Prostate gland (tissue), 2 donors: Measurements from ENCODE around the gene PPP1R10. TPM values are rescaled to one million over a fixed set of nuclear protein-coding genes. Genes with fewer than 3 reads are reported as not detected.

Experiments
- DNase-seq: peaks from one replicate; pipeline ENCODE4 v3.0.0-alpha.2; 2019; ENCODE audit warnings: low spot score
- H3K27ac ChIP-seq, 2 donors: fragments of 200-600 bp; sonication (generic); 2 replicates each; pipeline ENCODE4 v1.5.1; 2017 to 2019
- H3K27me3 ChIP-seq: fragments of 200-600 bp; sonication (generic); replicated peaks from 2 replicates; pipeline ENCODE4 v1.5.1; 2019; ENCODE audit not compliant: insufficient read depth
- H3K36me3 ChIP-seq, 2 donors: fragments of 200-600 bp; sonication (generic); 1 replicate in 1 of 2; 2 replicates in 1 of 2; pipeline versions ENCODE4 v1.5.1 to v1.8.1; 2017 to 2019
- H3K4me1 ChIP-seq: fragments of 200-600 bp; sonication (generic); replicated peaks from 2 replicates; pipeline ENCODE4 v1.5.1; 2019
- H3K4me3 ChIP-seq, 2 donors: fragments of 200-600 bp; sonication (generic); 2 replicates each; pipeline ENCODE4 v1.5.1; 2017 to 2019
- H3K9me3 ChIP-seq: fragments of 200-600 bp; sonication (generic); 2 replicates; pipeline ENCODE4 v1.5.1; 2017
- CTCF ChIP-seq, 4 experiments: fragments of 200-600 bp in 2 of 4; fragments of 450-650 bp in 2 of 4; sonication (generic) in 2 of 4; IDR thresholded peaks; 1 replicate in 3 of 4; 2 replicates in 1 of 4; pipeline ENCODE4 v1.5.1; 2016 to 2019; ENCODE audit warnings: antibody characterized with exemption in 4 of 4, mild to moderate bottlenecking in 2 of 4, moderate library complexity in 2 of 4
- POLR2A ChIP-seq: fragments of 450-650 bp; IDR thresholded peaks from one replicate; pipeline ENCODE4 v1.6.1; 2016; ENCODE audit warnings: antibody characterized with exemption, mild to moderate bottlenecking
- POLR2AphosphoS5 ChIP-seq: sonication (generic); formaldehyde crosslinking; IDR thresholded peaks from one replicate; pipeline ENCODE4 v1.6.1; 2017; ENCODE audit warnings: antibody characterized with exemption
- WGBS: methylation state at CpG from one replicate; pipeline ENCODE4 v1.1.5; 2018; 5-methylcytosine and 5-hydroxymethylcytosine counted together
- intact Hi-C: fragments of 100-400 bp; cut with DNase I; formaldehyde crosslinking; loops from one replicate; pipeline ENCODE4 v1.14.2; 2022
- total RNA-seq, 2 donors: library from RNA; depleted of rRNA; stranded (reverse); fragments of >200 nt; gene quantifications; one replicate each; pipeline ENCODE4 v1.1.0, GENCODE V29; 2016

PPP1R10 gene
- total RNA-seq, 2 donors from 2014 or later = 40.0 to 51.0 TPM

- DNase-seq = no peak
- Histone ChIP-seq H3K27me3 (no peaks in the 10 kb centered on the region), H3K27ac (no peak overlapping the region), H3K4me3 (no peak overlapping the region), H3K36me3 (peaks cover 5 to 12% of the 10 kb centered on the region in 2 donors), H3K9me3 (no peaks in the 10 kb centered on the region), H3K4me1 (no peaks in the 10 kb centered on the region)
- intact Hi-C loops = no loop called here
- no peak for TF ChIP-seq POLR2A
- no peak for TF ChIP-seq POLR2AphosphoS5
- TF ChIP-seq CTCF (IDR thresholded peaks at IDR 0.05) = no peak
- 97% methylated on average over 8 of the region's 8 CpGs for WGBS
Measured at GRCh38 chr6:30625511-30625910, 8.5 kb upstream of the PPP1R10 start.

- intact Hi-C loops = loop anchor here (5.0 kb wide), 1 partner anchor 68 kb away; the partner anchor contains the start of gene PPP1R18
- H3K27me3 ChIP-seq = no peaks in the 10 kb centered on the region
- TF ChIP-seq POLR2A = no peak
- TF ChIP-seq POLR2AphosphoS5 = no peak
- TF ChIP-seq CTCF (IDR thresholded peaks at IDR 0.05) = no peak
- 94% methylated on average over 11 of the region's 11 CpGs for WGBS
- no peaks in the 10 kb centered on the region for H3K4me1 ChIP-seq
- DNase-seq = no peak
- no peak overlapping the region for H3K27ac ChIP-seq
- no peaks in the 10 kb centered on the region for H3K9me3 ChIP-seq
- peaks cover 10 to 14% of the 10 kb centered on the region in 2 donors for H3K36me3 ChIP-seq
- H3K4me3 ChIP-seq = no peak overlapping the region
Measured at GRCh38 chr6:30619561-30619960, 2.5 kb upstream of the PPP1R10 start.

- 12% methylated on average over 8 of the region's 8 CpGs for WGBS
- H3K27me3 ChIP-seq = no peaks in the 10 kb centered on the region
- H3K9me3 ChIP-seq = no peaks in the 10 kb centered on the region
- intact Hi-C loops = loop anchor here (5.0 kb wide), 1 partner anchor 69 kb away; the partner anchor contains the start of gene PPP1R18
- H3K27ac ChIP-seq = peak overlapping the region; percentile 95 to 99
- peaks cover 2% of the 10 kb centered on the region for H3K4me1 ChIP-seq
- peak overlapping the region; percentile 33 to 66 for H3K4me3 ChIP-seq
- DNase-seq = no peak
- H3K36me3 ChIP-seq = peaks cover 8 to 12% of the 10 kb centered on the region in 2 donors
- TF ChIP-seq POLR2AphosphoS5 = no peak
- no peak for TF ChIP-seq CTCF (IDR thresholded peaks at IDR 0.05)
- no peak for TF ChIP-seq POLR2A
Measured at GRCh38 chr6:30618270-30618797, 1.3 kb upstream of the PPP1R10 start.

GRCh38 chr6:30617565-30618269 is 674 bp upstream of the PPP1R10 start, which contains the start of gene MRPS18B:
Gene MRPS18B, plus strand, starts transcription at chr6:30617840. Its CDS starts 26 bp downstream, at chr6:30617866.
- Histone ChIP-seq H3K4me3 (peak within 1 kb of the TSS; percentile 54 to 89), H3K36me3 (peaks cover 8 to 12% of the 10 kb centered on the region in 2 donors), H3K4me1 (peaks cover 5% of the 10 kb centered on the region), H3K9me3 (no peaks in the 10 kb centered on the region), H3K27me3 (no peaks in the 10 kb centered on the region), H3K27ac (peak within 1 kb of the TSS; percentile 95 to 99)
- intact Hi-C loops = loop anchor here (2.0 to 5.0 kb wide), 2 partner anchors 70 to 103 kb away; partner anchors contain the start of genes PPP1R18 and TUBB
- under 1% methylated on average over 34 of the region's 34 CpGs for WGBS
- TF ChIP-seq POLR2A = peak; percentile 58
- peak; percentile 88 for TF ChIP-seq POLR2AphosphoS5
- TF ChIP-seq CTCF (IDR thresholded peaks at IDR 0.05) = no peak
- peak; percentile 97 for DNase-seq
